ENCODE measurements around the gene TMF1.
A peak's percentile ranks its signal among the peaks of the same experiment; 100 is the strongest.

Gene TMF1

DNA sequence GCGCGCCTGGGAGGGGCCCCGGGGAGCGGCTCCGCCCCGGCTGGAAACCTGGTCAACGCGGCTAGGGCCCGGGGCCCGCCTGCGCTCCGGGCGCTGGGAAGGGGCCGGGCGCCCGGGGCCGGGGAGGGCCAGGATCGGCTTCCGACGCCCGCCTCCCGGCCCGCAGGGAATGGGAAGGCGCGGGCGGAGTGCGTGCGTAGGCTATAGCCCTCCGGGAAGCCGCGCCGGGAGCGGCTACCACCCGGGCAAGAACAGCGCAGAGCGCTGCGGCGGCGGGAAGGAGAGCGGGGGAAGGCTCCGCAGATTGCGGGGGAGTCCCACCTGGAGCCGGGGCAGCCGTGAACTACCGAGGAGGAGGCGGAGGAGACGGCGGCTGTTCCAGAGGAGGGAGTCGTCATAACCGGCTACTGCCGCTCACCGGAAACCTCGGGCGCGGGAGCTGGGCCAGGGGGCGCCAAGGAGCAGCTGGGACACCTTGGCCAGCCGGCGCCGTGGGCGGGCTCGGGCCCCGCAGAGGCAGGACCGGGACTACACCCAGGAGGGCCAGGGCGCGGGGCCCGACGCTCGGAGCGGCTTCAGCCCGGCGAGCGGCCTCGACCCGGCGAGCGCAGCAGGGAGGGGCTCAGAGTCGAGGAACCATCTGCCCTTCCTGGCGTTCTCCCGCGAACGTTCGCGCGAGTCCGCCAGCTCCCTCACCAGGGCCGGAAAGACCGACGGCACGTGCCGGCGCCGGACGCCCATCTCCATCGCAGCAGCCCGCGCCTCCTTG is 38.7 kb downstream of the TMF1 start, which contains the start of gene EOGT:
Gene EOGT (minus strand): TSS at position 432 of the 769 bp plus-strand sequence. CDS start 3,838 bp downstream, outside the sequence.
- peak; percentile 59 to 74 (median 67) for DNase-seq (ENCODE audit: low read depth in 2 of 3, low spot score in 2 of 3)

DNA sequence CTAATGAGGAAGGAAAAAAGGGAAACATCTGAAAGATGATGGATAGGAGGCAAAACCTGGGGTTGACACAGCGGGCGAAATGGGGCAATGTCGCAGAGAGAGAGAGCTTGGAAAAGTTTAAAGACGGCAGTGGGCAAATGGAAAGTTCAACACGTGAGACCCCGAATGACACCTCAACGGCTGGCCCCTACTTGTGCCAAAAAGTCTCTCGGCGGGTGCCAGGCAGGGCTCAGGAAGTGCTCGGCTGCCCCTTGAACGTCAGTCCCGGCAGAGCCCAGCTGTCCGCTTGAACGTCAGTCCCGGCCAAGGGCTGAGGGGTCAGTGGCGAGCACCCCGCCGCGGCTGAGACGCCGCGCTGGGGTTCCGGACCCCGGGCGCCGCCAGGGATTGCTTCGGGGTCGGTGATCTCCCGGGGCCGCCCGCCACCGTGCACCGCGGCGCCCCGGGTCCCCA is 39.3 kb downstream of the TMF1 start:
- peak in 1 of 3 experiments; percentile 16 for DNase-seq (ENCODE audit: low read depth in 2 of 3, low spot score in 2 of 3)

DNA sequence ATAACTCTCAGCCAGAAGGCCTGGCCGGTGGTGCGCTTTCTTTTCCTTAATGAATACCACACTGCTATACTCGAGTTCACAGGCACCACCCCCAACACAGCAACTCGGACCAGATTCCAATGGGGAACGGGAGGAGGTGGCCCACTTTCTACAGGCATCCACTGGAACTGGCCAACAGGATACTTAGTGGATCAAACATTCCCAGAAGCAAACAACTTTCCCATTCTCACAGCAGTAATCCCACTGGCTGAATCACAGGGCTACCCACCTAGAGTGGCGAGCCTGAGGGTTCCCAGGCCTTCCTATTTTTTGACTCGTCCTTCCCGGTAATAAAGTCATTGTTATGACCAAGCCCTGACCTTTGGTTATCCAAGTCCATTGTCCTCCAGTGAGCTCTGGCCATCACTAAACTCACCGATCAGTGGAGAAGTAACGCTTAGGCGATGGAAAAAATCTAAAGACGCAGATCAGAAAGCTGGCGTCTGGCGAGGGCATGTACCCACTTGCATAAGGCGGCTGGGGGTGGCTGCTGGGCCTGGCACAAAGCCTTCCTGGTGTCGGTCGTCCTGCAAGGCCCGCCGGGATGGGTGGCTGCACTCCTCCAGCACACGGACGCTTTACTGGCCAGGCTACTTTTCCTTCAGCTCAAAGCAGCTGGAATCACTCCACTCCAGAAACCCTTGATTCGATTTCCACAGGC is 39.9 kb downstream of the TMF1 start:
- DNase-seq (ENCODE audit: low read depth in 2 of 3, low spot score in 2 of 3): no peak

DNA sequence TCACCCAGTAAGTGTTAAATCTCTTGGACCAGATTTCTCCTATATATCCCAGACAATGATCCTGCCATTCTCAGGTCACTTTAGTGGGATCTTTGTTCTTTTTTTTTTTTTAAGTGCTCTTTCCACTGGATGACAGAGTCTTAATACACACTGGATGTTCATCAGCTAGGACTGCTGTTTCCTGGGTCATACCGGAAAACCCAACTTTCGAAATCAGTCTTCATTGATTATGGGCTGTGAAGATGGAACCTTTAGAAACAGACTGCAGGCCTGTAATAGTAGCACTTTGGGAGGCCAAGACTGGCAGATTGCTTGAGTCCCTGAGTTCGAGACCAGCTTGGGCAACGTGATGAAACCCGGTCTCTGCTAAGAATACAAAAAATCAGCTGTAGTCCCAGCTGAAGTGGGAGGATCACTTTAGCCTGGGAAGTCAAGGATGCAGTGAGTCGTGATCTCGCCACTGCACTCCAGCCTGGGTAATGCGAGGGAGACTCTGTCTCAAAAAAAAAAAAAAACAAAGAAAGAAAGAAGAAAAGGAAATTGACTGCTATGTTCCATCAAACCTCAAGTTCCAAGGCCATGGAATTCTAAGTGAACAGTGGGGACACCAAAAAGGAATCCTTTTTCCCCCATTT is 40.9 kb downstream of the TMF1 start:
- no peak for DNase-seq (ENCODE audit: low read depth in 2 of 3, low spot score in 2 of 3)

DNA sequence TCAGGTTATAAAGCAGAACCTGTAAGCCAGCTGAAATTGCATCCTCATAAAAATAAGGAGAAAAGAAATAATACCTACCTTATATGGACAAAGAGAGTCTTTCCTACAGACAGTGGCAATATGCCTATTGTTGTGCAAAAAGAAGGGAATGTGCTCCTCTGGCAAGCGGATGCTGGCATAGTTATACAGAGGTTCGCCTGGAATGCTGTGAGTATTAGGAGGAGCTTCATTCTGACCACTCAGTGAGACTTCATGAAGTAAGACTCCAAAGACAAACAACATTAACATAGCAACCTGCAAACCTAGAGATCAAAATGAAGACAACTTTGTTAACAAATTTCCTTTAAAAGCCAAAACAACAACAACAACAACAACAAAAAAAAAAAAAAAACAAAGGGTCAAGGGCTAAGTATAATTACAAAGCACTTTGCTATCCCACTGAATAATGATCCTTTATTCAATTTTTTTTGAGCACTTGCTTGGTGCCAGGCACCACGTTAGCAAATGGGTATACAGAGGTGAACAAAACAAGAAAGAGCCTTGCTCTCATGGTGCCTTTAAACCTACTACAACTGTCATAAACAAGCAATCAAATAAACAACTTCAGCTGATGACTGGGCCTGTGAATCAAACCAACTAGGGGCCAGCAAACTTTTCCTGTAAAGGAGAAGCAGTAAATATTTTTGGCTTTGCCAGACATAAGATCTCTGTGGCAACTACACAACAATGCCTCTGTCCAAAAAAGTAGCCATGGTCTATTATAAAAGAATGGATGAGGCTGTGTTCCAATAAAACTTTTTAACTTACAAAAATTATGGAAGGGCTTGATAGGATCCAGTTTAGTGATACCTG is 42.3 kb downstream of the TMF1 start:
- no peak for DNase-seq (ENCODE audit: low read depth in 2 of 3, low spot score in 2 of 3)

DNA sequence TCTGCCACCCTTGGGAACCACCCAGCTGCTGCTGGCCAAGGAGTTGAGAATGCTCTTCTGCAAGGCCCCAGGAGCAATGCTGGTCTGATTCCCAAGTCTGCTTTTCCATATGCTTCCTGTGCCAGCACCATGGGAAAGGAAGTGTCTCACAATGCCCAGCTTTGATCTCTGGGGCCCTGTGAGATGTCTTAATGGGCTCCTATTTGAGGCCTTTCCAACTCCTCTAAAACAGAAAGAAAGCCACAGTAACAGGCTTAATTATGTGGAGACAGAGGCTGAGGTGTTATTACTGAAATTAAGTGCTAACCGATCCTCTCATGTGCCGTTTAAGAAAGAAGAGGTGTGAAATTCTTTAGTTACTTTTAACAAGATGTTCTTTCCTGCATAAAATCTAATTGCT is 43.2 kb downstream of the TMF1 start:
- no peak for DNase-seq (ENCODE audit: low read depth in 2 of 3, low spot score in 2 of 3)

DNA sequence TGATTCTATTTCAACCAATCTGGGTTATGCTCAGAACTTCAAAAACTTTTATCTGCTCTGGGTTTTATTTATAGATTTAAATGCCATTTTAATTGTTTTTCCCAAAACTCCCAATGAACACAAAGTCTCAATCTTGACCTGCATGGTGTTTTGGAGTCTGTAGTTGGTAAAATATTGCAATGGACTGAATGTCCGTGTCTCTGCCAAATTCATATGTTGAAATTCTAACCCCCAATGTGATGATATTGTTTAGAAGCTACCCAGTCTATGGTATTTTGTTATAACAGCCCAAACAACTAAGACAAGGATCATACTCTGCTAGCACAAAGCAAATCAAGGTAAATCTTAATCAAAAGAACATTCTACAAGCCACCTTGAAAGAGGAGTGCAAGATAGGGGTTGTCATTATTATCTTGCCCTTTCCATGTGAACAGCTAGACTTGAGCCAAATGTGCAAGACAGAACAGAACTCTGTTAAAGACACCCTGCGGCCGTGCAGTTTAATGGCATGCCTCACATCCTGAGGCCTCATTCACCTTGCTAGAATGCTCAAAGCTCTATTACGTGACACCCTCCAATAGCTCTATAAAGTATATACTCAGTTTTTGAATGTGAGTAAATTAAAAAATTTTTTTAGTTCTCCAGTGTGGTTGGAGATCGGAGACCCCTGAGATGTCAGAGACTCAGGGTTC is 46.2 kb downstream of the TMF1 start:
- DNase-seq (ENCODE audit: low read depth in 2 of 3, low spot score in 2 of 3): no peak

DNA sequence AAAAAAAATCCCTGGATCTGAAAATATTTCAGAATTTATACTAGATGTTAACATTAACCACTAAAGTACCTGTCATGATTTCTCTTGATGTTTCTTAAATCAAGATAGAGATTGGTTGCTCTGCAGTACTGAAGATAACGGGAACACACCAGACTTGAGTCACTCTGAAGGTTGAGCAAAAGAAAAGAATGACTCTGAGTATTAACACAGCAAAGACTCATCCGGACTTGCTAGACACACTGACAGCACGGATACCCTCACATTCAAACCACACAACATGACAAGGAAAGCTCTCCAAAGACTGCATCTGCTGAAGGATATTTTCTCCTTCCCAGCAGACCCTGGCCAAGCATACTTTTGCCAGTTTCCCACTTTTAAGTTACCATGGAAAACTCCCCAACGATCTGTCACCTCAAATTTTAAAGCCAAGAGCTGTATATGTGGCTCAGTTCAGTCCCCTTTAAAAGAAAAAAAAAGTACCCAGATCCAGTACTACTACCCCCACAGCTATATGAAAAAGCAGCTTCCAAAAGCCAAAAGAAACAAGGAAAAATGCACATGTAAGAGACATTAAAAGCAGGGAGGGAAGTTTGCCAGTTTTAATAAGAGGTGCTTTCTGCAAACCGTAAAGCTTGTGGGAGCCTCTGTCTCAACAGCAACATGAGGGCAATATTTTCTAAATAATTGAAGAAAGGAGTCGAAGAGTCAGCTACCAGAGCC is 46.9 kb downstream of the TMF1 start:
- DNase-seq (ENCODE audit: low read depth in 2 of 3, low spot score in 2 of 3): no peak

DNA sequence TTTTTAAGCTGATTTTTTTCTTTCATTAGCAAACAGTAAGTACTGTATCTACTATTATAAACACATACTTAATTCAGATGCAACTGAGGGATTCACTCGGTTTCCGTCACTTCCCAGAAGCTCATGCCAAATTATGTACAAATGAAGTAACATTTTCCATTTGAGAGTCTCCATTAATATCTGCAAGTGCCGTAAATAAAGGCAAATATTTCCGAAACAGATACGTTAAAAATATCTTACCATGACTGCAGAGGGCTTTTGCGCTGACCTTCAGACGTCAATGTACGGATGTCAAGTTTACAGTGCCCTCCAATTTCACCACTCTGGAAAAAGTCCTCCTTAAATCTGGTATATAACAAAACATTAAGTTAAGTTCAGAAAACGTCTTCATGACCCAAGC is 48.0 kb downstream of the TMF1 start:
- DNase-seq (ENCODE audit: low read depth in 2 of 3, low spot score in 2 of 3): no peak

DNA sequence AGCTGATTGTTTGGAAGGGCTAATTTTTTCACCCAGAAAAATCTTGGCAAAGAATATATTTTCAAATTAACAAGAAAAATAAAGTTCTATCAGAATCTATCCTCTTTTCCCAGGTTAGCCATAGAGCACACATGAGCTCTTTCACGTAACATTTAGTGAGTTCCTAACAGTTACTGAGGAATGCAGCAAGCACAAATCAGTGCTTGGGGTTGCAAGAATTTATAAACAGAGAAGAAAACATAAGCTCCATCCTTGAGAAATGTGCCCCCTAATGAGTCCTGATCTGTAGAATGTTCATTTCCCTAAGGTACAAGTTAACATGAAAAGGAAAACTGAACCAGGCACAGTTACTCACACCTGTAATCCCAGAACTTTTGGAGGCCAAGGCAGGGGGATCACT is 52.5 kb downstream of the TMF1 start:
- no peak for DNase-seq (ENCODE audit: low read depth in 2 of 3, low spot score in 2 of 3)

DNA sequence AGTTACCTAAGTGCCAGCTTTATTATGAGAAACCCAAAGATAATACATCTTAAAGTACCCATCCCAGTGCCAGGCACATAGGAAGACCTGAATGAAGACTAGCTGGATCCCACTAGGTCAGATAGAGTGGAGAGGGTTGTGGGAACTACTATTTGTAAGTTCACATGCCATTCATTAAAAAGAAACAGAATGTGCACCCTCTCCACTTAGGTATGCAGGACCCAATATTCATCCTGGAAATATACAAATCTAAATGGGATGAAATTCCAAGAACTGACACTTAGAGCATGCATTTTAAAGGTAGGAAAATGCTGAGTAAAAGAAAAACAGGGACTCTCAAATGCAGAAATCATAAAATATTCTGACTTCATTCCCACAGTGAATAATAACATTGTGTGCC is 53.0 kb downstream of the TMF1 start:
- no peak for DNase-seq (ENCODE audit: low read depth in 2 of 3, low spot score in 2 of 3)

DNA sequence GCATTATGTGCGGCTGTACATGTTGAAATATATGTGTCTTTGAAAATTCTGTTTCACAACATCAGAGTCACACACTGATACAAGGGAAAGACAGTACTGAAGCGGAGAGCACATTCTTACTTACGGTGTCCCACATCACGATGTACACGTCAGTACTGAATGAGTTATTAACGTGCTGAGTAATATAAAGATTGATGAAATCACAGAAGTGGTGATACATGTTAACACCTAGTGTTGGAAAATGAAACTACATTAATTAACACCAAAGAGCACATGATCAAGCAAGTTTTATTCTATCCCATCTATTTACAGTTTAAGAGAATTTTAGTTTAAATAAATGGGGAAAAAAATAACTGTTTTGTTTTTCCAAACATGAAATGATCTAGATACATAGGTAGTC is 54.2 kb downstream of the TMF1 start:
- no peak for DNase-seq (ENCODE audit: low read depth in 2 of 3, low spot score in 2 of 3)

DNA sequence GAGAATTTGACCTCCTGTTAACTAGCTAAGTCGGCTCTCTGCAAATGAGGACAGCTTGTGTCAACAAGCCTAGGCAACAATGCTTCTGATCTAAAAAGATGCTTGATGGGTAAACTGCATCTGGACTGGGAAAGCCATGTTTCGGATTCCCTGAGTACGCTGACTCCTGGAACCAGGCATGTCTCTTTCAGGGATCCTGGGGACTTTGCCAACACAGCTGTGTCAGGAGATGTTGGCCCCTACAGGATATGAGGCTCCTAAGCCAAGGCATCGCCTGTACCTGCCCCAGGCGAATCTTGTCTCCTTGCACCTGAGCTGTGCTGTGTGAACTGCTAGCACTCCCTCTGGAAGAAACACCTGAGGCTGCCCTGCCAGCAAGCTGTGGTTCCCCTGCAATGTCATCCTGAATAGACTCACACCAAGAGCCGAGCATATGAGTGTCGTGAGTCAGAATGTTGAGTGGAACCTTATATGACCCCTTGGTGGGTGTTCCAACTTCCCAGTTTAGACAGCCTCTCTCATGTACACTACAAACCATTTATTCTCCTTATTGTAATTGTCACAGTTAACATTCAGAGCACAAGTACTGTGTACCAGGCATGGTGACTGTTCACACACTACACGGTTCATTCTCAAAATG is 55.7 kb downstream of the TMF1 start:
- no peak for DNase-seq (ENCODE audit: low read depth in 2 of 3, low spot score in 2 of 3)

DNA sequence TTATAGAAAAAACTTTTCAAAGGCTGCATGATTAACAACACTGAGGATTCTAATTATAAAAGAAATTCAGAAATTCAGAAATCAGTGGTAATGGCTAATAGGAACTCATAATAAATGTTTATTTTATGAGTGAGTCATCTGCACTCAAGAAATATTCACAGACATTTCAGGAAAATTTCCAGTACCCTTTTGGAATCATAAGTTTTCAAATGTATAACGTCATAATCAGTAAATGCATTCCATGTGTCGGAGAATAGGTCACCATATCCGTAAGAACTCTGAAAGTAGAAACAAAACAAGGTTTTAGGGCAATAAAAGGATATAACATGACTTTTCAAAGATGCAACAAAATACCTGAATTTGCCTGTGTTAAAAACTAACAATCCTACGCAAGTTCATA is 63.4 kb downstream of the TMF1 start:
- DNase-seq (ENCODE audit: low read depth in 2 of 3, low spot score in 2 of 3): no peak

DNA sequence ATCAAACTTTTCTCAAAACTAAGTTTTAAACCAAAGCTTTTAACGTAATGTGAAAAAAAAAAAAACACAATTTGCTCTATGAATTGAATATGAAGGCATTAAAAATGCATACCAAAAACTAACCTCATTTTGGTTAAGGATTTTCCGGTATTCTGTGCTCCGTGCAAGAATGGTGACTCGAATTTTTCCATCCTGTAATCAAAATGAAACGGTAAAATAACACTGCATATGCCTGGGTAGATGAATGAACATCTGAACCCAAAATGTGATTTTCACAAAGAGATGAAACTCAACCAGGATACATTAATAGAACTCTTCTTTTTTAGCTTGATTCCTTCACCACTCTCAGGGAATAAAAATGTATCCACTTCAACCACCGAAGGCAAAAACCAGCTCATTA is 64.8 kb downstream of the TMF1 start:
- no peak for DNase-seq (ENCODE audit: low read depth in 2 of 3, low spot score in 2 of 3)

DNA sequence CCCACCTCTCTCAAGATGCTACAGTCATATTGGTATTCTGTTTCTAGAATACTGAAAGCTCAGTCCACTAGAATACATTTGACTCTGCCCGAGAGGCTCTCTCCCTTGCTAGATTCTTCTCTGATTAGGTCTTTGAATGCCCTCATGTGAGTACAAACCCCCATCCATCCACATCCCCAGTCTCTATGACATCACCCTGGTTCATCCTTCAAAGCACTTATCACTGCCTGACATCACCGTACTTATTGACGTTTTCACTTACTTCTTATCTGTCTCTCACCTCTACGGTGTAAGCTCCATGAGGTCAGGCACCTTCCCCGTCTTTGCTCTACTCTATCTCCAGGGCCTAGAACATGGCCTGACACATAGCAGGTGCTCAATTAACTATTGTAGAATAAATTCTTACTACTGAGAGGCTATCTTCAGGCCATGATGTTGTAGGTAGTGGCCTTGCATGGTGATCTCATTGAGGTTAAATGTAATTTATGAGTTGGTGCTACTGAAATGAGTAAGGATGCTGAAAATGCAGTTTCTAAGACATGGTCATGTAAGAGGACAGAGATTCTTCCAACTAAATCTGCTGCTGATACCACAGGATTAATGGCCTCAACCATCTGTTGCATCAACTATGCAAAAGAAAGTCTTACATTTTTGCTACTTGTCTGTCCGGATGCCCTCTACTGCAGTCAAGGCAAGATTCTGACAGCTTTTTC is 65.5 kb downstream of the TMF1 start:
- DNase-seq (ENCODE audit: low read depth in 2 of 3, low spot score in 2 of 3): no peak

DNA sequence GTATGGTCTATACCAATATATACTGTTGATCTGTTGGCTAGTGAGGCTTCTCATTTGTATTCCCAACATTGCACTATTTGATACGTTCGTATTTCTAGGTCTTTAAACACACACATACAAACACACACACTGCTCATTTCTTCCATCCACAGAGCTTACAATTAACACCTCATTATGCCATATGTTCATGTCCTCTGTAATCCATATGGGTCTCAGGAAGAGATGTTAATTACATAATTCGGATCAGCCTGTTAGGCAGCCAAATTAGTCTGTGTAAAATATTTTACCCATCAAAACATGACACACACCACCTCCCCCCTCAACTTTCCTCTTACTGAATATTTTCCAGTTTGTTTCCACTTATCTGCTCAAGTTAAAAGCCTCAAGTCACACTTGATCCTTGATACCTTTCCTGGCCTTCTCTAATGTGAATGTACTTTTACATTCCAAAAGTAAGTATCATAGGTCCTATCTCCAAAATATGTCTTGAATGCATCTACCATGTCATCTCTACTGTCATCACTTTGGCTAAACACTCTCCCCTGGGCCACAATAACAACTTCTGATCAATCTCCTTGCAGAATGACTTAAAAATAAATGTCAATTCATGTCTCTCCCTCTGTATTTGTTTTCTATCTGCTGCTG is 66.9 kb downstream of the TMF1 start:
- no peak for DNase-seq (ENCODE audit: low read depth in 2 of 3, low spot score in 2 of 3)

DNA sequence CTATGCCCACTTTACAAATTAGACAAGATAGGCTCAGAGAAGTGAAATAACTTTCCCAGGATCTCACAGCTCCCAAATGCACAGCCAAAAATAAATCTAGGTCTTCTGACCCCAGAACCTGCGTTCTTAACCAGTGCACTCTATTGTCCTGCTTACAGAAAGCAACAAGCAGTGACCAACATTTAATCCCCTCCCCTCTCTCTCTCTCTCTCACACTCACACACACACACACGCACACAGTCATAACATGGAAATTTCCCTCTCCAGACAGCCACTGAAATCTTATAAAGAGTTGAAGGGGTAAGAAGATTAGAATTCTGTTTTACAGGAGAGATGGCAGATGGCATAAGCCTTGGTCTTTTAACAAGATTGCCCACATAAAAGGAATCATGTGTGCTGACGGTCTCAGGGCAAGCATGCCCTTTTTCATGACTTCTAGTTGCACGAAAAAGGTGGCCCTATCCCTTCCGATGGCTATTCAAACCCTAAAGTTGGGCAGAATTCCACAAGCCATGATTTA is 68.1 kb downstream of the TMF1 start:
- DNase-seq (ENCODE audit: low read depth in 2 of 3, low spot score in 2 of 3): no peak

Measured in activated CD8-positive, alpha-beta memory T cell treated with anti-CD3 and anti-CD28 coated beads for 48 hours (primary cell).